Body of pancreas (tissue), 4 donors: Measurements from ENCODE around the gene HAUS7. TPM values are rescaled to one million over a fixed set of nuclear protein-coding genes. Genes with fewer than 3 reads are reported as not detected.

ENCODE experiments used
- ATAC-seq: fragments of 150-250 bp; one replicate; pipeline ENCODE4 v1.9.1; 2016
- DNase-seq, 4 donors: peaks; one replicate each; pipeline ENCODE4 v3.0.0-alpha.2; 2019
- H3K27ac ChIP-seq, 4 donors: fragments of 200-600 bp; sonication (generic); 1 replicate in 3 of 4; 2 replicates in 1 of 4; pipeline versions ENCODE4 v1.5.1 to v1.6.1; 2016 to 2019; ENCODE audit warnings: mild to moderate bottlenecking in 1 of 4, mixed read lengths in 1 of 4, moderate library complexity in 1 of 4
- H3K27me3 ChIP-seq, 2 donors: fragments of 200-600 bp; sonication (generic); one replicate each; pipeline ENCODE4 v1.6.0; 2016; ENCODE audit warnings: mild to moderate bottlenecking in 1 of 2
- H3K36me3 ChIP-seq, 2 donors: fragments of 200-600 bp; sonication (generic); replicated peaks in 1 of 2; 2 replicates each; pipeline ENCODE4 v1.5.1; 2016; ENCODE audit warnings: low read depth in 2 of 2; ENCODE audit not compliant: insufficient read depth in 1 of 2
- H3K4me1 ChIP-seq: fragments of 200-600 bp; sonication (generic); one replicate; pipeline ENCODE4 v1.6.0; 2016
- H3K4me3 ChIP-seq, 2 donors: fragments of 200-600 bp; sonication (generic); 1 replicate in 1 of 2; 2 replicates in 1 of 2; pipeline ENCODE4 v1.5.1; 2016 to 2019
- H3K9me3 ChIP-seq, 3 donors: fragments of 200-600 bp; sonication (generic); 1 replicate in 2 of 3; 2 replicates in 1 of 3; pipeline ENCODE4 v1.5.1; 2016
- POLR2A ChIP-seq, 3 donors: fragments of 450-650 bp; IDR thresholded peaks; one replicate each; pipeline ENCODE4 v1.6.1; 2016; ENCODE audit warnings: antibody characterized with exemption in 3 of 3, mild to moderate bottlenecking in 2 of 3
- WGBS, 2 donors: methylation state at CpG; one replicate each; pipeline ENCODE4 v1.1.5; 2017; 5-methylcytosine and 5-hydroxymethylcytosine counted together
- intact Hi-C: fragments of 100-400 bp; cut with DNase I; formaldehyde crosslinking; loops from one replicate; pipeline ENCODE4 v1.15.1; 2023
- total RNA-seq, 2 donors: library from RNA; depleted of rRNA; stranded (reverse); fragments of >200 nt; gene quantifications; one replicate each; pipeline ENCODE4 v1.1.0, GENCODE V29; 2016
- TF ChIP-seq, protein P1 (sequence below), 7 experiments: fragments of 450-650 bp in 4 of 7; fragments of 200-600 bp in 3 of 7; sonication (generic) in 3 of 7; IDR thresholded peaks; one replicate each; pipeline ENCODE4 v1.5.1; 2016 to 2019; ENCODE audit warnings: antibody characterized with exemption in 7 of 7

The HAUS7 gene
- total RNA-seq, 2 donors from 2014 or later: 3.1 to 38.2 TPM

DNA sequence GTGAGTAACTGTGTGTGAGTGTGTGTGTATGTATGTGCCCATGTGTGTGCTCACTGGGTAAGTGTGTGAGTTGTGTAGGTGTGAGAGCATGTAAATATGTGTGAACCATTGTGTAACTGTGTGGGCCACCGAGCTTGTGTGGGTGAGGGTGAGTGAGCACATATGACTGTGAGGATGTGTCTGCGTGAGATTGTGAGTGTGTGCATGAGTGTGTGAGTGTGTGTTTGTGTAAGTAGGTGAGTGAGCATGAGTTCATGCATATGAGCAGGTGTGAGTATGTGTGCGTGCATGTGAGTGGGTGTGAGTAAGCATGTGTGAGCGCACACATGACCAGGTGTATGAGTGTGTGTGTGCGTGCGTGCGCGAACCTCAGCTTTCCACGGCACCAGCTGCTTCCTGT, 45.7 kb upstream of the HAUS7 start:
- no peaks in the 10 kb centered on the region for H3K4me1 ChIP-seq
- TF ChIP-seq POLR2A (IDR thresholded peaks at IDR 0.05): no peak
- TF ChIP-seq, protein P1, sequence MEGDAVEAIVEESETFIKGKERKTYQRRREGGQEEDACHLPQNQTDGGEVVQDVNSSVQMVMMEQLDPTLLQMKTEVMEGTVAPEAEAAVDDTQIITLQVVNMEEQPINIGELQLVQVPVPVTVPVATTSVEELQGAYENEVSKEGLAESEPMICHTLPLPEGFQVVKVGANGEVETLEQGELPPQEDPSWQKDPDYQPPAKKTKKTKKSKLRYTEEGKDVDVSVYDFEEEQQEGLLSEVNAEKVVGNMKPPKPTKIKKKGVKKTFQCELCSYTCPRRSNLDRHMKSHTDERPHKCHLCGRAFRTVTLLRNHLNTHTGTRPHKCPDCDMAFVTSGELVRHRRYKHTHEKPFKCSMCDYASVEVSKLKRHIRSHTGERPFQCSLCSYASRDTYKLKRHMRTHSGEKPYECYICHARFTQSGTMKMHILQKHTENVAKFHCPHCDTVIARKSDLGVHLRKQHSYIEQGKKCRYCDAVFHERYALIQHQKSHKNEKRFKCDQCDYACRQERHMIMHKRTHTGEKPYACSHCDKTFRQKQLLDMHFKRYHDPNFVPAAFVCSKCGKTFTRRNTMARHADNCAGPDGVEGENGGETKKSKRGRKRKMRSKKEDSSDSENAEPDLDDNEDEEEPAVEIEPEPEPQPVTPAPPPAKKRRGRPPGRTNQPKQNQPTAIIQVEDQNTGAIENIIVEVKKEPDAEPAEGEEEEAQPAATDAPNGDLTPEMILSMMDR (IDR thresholded peaks at IDR 0.05): no peak
- no peaks in the 10 kb centered on the region for H3K9me3 ChIP-seq
- intact Hi-C loops: no loop called here
- no peak for ATAC-seq
- no peak overlapping the region for H3K27ac ChIP-seq
- no peaks in the 10 kb centered on the region for H3K27me3 ChIP-seq
- no peaks in the 10 kb centered on the region for H3K36me3 ChIP-seq
- WGBS, 2 donors: 73 to 79% methylated on average over 9 of the region's 9 CpGs
- H3K4me3 ChIP-seq: no peak overlapping the region
- DNase-seq: no peak

DNA sequence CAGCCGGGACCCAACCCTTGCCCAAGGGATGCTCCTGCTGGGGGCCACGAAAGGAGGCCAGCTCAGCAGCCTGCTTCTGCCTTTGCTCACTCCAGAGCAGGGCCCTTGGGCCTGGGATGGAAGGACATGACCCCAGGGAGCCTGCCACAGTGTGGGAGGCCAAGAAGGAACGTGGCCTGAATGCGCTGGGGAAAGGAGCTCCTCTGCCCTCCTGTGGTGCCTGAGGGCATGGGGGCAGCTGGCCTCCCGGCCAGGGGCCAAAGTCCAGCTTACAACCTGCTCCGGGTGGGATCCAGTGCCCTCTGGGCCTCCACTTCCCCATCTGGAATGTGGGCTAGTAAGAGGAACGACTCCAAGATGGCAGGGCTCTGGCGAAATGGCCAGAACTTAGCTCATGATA, 45.1 kb upstream of the HAUS7 start:
- Histone ChIP-seq H3K9me3 (no peaks in the 10 kb centered on the region), H3K36me3 (no peaks in the 10 kb centered on the region), H3K4me3 (no peak overlapping the region), H3K27ac (no peak overlapping the region), H3K27me3 (no peaks in the 10 kb centered on the region), H3K4me1 (no peaks in the 10 kb centered on the region)
- DNase-seq (no peak), ATAC-seq (no peak)
- TF ChIP-seq, protein P1 (IDR thresholded peaks at IDR 0.05): no peak
- no peak for TF ChIP-seq POLR2A (IDR thresholded peaks at IDR 0.05)
- intact Hi-C loops: no loop called here
- WGBS, 2 donors: 68 to 100% methylated on average over 1 to 5 of the region's 8 CpGs

DNA sequence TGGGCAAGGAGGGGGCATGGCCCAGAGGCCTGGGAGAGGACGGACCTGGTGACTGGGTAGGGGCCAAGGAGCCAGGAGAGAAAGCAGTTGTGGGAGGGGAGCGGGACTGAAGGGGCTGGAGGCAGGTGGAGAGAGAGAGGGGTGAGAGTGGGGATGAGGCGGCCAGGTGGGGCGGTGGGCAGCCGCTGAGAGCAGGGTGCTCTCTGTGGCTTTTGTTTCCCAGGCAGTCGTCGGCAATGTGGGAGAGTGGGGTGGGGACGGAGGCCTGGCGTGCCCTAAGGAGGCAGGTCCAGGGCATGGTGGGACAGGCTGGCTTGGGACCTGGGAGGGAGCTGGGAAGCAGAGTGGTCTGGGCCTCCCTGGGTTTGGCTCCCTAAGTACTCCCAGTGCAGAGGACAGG, 43.9 kb upstream of the HAUS7 start:
- ATAC-seq (no peak), DNase-seq (no peak)
- H3K27me3 ChIP-seq: no peaks in the 10 kb centered on the region
- H3K9me3 ChIP-seq: no peaks in the 10 kb centered on the region
- no peaks in the 10 kb centered on the region for H3K4me1 ChIP-seq
- no peak for TF ChIP-seq POLR2A (IDR thresholded peaks at IDR 0.05)
- TF ChIP-seq, protein P1 (IDR thresholded peaks at IDR 0.05): no peak
- H3K36me3 ChIP-seq: no peaks in the 10 kb centered on the region
- no peak overlapping the region for H3K27ac ChIP-seq
- WGBS, 2 donors: 57 to 83% methylated on average over 4 to 9 of the region's 9 CpGs
- intact Hi-C loops: no loop called here
- no peak overlapping the region for H3K4me3 ChIP-seq

DNA sequence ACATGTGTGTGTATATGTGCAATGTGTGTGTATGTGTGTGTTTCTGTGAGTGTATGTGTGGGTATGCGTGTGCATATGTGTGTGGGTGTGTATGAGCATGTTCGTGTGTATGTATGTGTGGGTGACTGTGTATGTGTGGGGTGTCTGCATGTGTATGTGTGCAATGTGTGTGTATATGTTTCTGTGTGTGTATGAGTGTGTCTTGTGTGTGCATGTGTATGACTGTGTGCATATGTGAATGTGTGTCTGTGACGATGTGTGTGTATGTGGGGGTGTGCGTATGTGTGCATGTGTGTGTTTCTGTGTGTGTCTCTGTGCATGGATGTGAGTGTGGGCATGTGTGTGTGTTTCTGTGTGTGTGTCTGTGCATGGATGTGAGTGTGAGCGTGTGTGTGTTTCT, 42.9 kb upstream of the HAUS7 start:
- Histone ChIP-seq H3K27me3 (no peaks in the 10 kb centered on the region), H3K27ac (no peak overlapping the region), H3K4me3 (no peak overlapping the region), H3K36me3 (no peaks in the 10 kb centered on the region), H3K4me1 (no peaks in the 10 kb centered on the region), H3K9me3 (no peaks in the 10 kb centered on the region)
- intact Hi-C loops: no loop called here
- TF ChIP-seq, protein P1 (IDR thresholded peaks at IDR 0.05): no peak
- no peak for TF ChIP-seq POLR2A (IDR thresholded peaks at IDR 0.05)
- 56 to 74% methylated on average over 4 of the region's 5 CpGs for WGBS, 2 donors
- DNase-seq (no peak), ATAC-seq (no peak)

DNA sequence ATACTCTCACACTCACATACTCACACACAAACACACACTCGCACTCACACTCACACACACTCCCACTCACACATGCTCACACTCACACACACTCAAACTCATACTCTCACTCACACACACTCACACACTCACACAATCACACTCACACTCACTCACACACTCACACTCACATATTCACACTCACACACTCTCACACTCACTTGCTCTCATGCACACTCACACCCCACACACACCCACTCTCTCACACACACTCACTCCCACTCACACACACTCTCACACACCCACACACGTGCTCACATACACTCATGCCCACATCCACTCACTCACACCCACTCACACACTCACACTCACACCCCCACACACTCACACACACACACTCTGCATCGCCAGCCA, 42.1 kb upstream of the HAUS7 start:
- ATAC-seq (no peak), DNase-seq (no peak)
- no peak overlapping the region for H3K4me3 ChIP-seq
- no peak overlapping the region for H3K27ac ChIP-seq
- no peak for TF ChIP-seq POLR2A (IDR thresholded peaks at IDR 0.05)
- TF ChIP-seq, protein P1 (IDR thresholded peaks at IDR 0.05): no peak
- H3K4me1 ChIP-seq: no peaks in the 10 kb centered on the region
- no peaks in the 10 kb centered on the region for H3K36me3 ChIP-seq
- H3K27me3 ChIP-seq: no peaks in the 10 kb centered on the region
- H3K9me3 ChIP-seq: no peaks in the 10 kb centered on the region
- WGBS, 2 donors: 53 to 65% methylated on average over 3 of the region's 3 CpGs
- intact Hi-C loops: no loop called here
